Measurements from ENCODE around the gene WDR46. TPM values are rescaled to one million over a fixed set of nuclear protein-coding genes. Genes with fewer than 3 reads are reported as not detected.

The WDR46 gene
- total and polyA plus RNA-seq, 2 donors (not counting 3 experiments of a cell fraction or from before 2014, with no cell fraction given), result 61.4 to 71.2 TPM

DNA sequence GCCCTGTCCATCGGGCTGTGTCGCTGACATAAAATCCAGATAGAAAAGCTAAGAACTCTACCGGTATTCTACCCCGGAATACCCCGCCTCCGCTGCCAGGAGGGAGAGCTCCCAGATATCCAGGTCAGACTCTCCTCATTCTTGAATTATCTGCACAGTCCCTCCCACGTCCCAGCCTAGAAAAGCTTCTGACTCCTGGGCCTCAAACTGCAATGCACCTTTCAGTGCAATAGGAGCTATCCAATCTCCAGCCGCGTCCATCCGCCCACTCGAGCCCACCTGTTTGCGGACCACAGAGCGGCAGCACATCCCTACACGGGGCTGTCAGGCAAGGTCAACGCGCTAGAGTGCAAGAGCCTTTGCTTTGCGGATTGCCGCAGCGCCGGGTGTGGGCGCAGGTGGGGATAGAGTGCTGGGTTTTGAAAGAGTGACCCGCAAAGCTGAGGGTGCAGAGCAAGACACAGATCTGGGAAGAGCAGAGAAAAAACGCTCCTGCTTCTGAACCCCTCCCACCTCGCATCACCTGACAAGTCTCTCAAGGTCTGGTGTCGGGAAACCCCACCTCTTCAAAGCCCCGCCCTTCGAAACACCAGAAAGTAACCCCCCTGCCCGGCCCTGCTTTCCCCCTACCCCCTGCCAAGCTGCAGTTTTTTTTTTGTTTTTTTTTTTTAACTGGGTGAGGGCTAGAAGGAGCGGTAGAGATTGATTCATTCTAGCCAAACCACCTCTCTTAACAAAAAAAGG, 23.5 kb upstream of the WDR46 start:
- no peaks in the 10 kb centered on the region for H3K9me3 ChIP-seq (replicated peaks; ENCODE audit: control insufficient read depth, insufficient read depth, low read length)
- H3K27me3 ChIP-seq (ENCODE audit: control insufficient read depth in 2 of 2, insufficient read depth in 2 of 2, low read length in 2 of 2), result no peaks in the 10 kb centered on the region
- no peaks in the 10 kb centered on the region for H3K36me3 ChIP-seq (ENCODE audit: control insufficient read depth in 2 of 2, extremely low read depth in 1 of 2, insufficient read depth in 2 of 2, low read length in 2 of 2)
- no peak overlapping the region for H2AFZ ChIP-seq (ENCODE audit: low read depth, low read length)
- TF ChIP-seq JUN (IDR thresholded peaks at IDR 0.05; ENCODE audit: borderline replicate concordance, insufficient read depth, insufficient read length, low read depth) (no peak), MYC (IDR thresholded peaks at IDR 0.05; ENCODE audit: low read depth, low read length) (no peak), GATA2 (IDR thresholded peaks at IDR 0.05; ENCODE audit: insufficient read depth, insufficient read length, low read depth, low read length) (no peak), CTCF (IDR thresholded peaks at IDR 0.05; ENCODE audit: extremely low read depth in 1 of 2, insufficient read depth in 1 of 2, low read depth in 1 of 2, low read length in 2 of 2) (no peak), POLR2AphosphoS5 (IDR thresholded peaks at IDR 0.05; ENCODE audit: insufficient read depth, low read depth, low read length) (no peak), FOS (IDR thresholded peaks at IDR 0.05; ENCODE audit: borderline replicate concordance, insufficient read depth, low read length) (no peak), POLR2A (IDR thresholded peaks at IDR 0.05; ENCODE audit: low read depth, low read length) (no peak), EZH2 (IDR thresholded peaks at IDR 0.05; ENCODE audit: borderline replicate concordance, low read depth, low read length, severe bottlenecking) (no peak)
- TF ChIP-seq, protein P1, sequence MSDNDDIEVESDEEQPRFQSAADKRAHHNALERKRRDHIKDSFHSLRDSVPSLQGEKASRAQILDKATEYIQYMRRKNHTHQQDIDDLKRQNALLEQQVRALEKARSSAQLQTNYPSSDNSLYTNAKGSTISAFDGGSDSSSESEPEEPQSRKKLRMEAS (IDR thresholded peaks at IDR 0.05; ENCODE audit: insufficient read depth, insufficient read length), result no peak
- FAIRE-seq, result peak; percentile 31
- H3K79me2 ChIP-seq (ENCODE audit: control insufficient read depth, insufficient read depth, low read length), result peaks cover 14% of the 10 kb centered on the region
- H3K4me1 ChIP-seq (ENCODE audit: control insufficient read depth, extremely low read depth, insufficient read depth, low read length), result peaks cover 16% of the 10 kb centered on the region
- peak overlapping the region; percentile 37 to 96 (median 65) for H3K4me3 ChIP-seq (replicated peaks in 1 of 3; ENCODE audit: insufficient read depth in 1 of 3, low read depth in 1 of 3, low read length in 3 of 3)
- no peaks in the 10 kb centered on the region for H4K20me1 ChIP-seq (replicated peaks; ENCODE audit: control insufficient read depth, extremely low read depth, insufficient read depth, low read length)
- peak; percentile 39 for DNase-seq (ENCODE audit: low read depth, low spot score)
- ChIA-PET CTCF (interaction anchor here (1.3 to 2.6 kb wide), 4 partner anchors 11 to 36 kb away, joined by 3 to 19 read pairs (median 8); partner anchors contain the start of genes B3GALT4 and RGL2), POLR2A (no interaction called here)
- peak overlapping the region; percentile 92 for H3K4me2 ChIP-seq (ENCODE audit: insufficient read depth, low read length)
- intact Hi-C loops (cut with micrococcal nuclease), result loop anchor here (1.0 to 10.0 kb wide), 4 partner anchors 33 to 262 kb away; partner anchors contain the start of genes B3GALT4, HSD17B8, RXRB and SLC39A7
- no peaks in the 10 kb centered on the region for H3K9me1 ChIP-seq (replicated peaks; ENCODE audit: control insufficient read depth, extremely low read depth, insufficient read depth, low read length)
- H3K27ac ChIP-seq (ENCODE audit: insufficient read depth, low read depth, low read length), result no peak overlapping the region
- peak overlapping the region; percentile 69 for H3K9ac ChIP-seq (replicated peaks; ENCODE audit: extremely low read depth, insufficient read depth, low read length)
- no TSS peak for BruUV-seq (replicated peaks)
- dilution Hi-C loops (cut with MboI; ENCODE audit: extremely low pct_ligation_motif_present, low sequenced_read_pairs), result no loop called here
